CD4-positive, alpha-beta T cell treated with Interleukin-17A for 1 hour (primary cell): Measurements from ENCODE around the gene VOPP1.
A peak's percentile ranks its signal among the peaks of the same experiment; 100 is the strongest.
"Not testable (repeated sequence)": the region's sequence is repeated elsewhere in the genome, so short reads cannot be mapped to it uniquely, and the experiment has no call there.

ENCODE experiments used
- DNase-seq: peaks from one replicate; pipeline ENCODE4 v3.0.0-alpha.2; 2020

VOPP1 gene, protein sequence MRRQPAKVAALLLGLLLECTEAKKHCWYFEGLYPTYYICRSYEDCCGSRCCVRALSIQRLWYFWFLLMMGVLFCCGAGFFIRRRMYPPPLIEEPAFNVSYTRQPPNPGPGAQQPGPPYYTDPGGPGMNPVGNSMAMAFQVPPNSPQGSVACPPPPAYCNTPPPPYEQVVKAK

DNA sequence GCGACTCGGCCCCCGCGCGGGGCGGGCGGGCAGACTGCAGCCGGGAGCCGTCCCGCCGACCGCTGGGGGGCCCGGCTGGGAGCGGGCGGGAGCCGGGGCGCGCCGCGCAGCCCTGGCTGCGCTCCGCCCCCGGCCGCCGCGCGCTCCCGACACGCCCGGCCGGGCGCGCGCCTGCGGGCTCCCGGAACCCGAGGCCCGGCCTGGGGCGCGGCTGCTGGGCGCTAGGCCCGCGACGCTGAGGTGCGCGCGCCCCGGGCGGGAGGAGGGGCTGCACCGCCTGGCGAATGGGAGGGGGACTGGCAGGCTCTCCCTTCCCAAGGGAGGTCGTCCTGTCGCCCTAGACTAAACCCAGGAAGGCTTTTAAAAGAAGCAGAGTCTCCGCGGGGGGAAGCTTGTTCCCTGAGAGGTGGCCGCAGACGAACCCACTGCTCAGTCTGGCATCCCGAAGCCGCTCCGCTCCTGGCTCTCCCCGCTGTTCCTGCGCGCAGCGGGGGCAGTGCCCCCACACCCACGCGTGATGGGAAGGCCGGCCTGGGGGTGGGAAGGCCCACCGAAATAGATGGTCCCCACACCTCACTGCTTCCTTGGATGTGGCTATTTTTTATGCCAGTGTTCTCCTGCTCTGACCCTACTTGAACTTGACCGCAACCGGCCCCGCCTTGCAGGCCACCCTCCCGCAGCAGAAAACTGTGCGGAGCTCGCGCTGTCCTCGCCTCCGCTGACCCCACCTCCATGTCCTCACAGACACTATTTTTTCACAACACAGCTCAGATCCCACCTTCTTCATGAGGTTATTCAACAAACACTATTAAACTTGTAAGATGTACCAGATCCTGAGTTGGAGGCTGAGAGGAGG is at the start of gene VOPP1:
Gene VOPP1, minus strand, starts transcription at position 125 of the 856 bp plus-strand sequence. CDS start 178 bp downstream, outside the sequence.
- DNase-seq, result peak; percentile 63

DNA sequence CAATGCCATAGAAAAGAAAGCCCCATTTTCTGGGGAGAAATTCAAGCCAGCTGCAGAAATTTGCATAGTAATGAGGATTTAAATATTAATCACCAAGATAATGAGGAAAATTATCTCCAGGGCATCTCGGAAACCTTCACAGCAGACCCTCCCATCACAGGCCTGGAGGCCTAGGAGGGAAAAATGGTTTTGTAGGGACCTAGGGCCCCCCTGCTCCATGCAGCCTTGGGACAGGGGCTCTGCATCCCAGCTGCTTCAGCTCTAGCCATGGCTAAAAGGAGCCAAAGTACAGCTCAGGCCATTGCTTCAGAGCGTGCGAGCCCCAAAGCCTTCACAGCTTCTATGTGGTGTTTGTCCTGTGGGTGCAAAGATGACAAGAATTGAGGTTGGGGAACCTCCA is 46.6 kb upstream of the VOPP1 start:
- no peak for DNase-seq

DNA sequence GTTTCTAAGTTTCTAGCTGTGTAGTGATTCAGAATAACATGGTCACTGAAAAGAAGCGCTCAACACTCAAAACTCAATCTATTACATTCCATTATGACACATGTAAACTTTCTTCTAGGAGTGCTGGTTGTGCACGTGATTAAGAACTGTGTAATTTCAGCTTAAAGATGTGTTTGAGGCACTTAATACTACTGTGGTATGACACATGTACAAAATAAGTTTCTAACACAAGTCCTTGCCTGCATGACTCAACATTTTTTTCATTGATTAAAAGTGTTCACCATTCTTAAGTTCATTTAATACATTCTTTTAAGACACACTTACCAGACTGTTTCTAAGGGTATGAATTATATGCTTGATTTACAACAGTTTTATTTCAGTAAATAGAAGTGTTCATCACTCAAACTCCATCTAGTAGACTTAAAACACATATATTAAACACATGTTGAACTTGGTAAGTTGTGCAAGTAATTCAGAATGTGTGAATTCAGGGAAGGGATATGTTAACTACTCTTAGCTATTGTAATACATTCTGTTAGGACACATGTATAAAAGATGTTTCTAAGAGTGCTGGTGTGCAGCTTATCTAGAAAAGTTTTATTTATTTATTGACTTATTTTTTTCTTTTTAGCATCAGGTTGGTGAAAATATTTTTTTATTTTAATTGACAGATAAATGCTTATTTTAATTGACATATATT is 42.2 kb upstream of the VOPP1 start:
- DNase-seq, result not testable (repeated sequence)

DNA sequence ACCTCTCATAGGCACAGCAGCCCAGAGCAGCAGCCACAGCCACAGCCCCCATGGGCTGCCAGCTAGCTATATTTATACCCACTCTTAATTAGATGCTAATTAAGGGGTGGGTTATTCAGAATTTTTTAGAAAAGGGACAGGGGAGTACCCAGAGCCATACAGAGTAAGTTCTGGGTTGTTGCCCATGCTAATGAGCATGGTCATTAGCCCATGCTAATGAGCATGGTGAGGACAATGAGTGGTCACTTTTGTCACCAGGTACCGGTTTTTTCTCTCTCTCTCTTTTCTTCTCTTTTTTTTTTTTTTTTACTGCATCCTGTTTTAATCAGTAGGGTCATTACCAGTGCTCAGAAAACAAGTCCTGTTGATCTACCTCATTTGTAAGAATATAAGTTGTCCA is 37.4 kb upstream of the VOPP1 start:
- not testable (repeated sequence) for DNase-seq

DNA sequence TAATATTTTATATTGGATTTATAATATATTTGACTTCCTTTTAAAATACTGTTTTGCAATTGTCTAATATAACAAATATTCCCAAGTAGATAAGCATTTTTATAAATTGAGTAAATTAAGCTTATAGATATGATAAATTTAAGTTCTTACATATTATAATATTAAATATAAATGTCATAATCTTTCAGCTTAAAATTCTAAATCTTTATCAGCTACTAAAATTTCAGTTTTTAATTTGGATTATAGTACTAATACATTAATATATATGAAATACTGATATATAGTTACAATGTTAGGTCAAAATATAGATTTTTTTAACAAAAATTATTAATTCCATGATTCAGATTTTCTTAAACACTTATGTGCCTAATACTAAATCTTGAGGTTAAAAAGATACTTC is 33.4 kb upstream of the VOPP1 start:
- not testable (repeated sequence) for DNase-seq

DNA sequence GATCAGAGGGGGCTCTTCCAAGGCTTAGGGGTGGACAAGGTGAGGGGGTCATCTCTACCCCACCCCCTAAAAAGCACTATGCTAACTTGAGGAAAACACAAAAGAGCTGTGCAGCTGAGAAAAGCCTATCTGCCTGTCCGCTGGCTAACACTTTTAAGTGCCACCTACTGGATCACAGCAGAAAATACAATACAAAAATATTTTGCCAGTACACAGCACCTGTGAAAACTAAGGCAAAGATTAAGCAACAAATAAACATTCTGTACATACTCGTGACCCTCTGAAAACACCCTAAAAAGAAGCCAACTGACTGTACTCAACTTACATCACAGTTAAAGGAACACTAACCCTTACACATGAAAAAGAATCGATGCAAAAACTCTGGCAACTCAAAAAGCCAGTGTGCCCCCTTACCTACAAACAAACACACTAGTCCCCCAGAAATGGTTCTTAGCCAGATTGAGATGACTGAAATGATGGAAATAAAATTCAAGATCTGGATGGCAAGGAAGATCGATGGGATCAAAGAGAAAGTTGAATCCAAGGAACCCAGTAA is 25.7 kb upstream of the VOPP1 start:
- DNase-seq, result peak; percentile 43

DNA sequence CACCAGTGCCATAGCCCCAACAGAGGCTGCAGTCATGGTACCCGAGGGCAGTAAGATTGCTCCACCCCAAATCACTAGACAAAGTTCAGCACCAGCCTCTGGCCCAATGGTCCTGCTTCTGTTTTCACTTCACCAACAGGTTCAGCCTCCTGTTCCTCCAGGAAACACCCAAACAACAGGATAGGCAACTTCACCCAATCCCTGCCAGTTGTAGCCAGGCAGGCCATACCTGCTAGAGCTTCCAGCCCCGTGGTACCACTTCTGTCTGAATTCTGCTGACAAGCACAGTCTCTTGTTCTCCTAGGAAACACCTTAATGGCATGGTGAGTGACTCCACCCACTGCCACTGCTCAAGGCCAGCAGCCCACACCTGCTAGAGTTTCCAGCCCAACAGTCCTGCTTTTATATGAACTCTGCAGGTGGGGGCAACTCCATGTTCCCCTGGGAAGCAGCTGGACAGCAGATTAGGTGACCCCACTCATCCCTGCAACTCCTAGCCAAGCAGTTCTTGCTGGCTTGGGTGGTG is 25.0 kb upstream of the VOPP1 start:
- DNase-seq, result not testable (repeated sequence)

DNA sequence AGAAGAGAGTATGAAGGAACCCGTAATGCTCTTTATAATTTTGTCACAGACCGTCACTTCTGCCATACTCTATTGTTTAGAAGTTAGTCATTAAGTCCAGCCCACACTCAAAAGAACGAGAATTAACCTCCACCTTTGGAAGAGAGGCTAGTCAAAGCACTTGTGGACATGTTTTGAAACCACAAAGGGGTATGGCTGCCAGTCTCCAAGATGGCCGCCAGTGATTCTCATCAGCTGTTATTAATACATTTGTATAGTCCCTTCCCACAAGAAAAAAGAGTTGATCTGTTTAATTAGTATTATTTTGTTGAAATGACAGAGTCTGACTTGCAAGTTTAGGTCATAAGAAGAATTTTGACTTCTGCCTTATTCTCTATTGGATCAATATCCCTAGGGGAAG is 23.2 kb upstream of the VOPP1 start:
- DNase-seq, result no peak

DNA sequence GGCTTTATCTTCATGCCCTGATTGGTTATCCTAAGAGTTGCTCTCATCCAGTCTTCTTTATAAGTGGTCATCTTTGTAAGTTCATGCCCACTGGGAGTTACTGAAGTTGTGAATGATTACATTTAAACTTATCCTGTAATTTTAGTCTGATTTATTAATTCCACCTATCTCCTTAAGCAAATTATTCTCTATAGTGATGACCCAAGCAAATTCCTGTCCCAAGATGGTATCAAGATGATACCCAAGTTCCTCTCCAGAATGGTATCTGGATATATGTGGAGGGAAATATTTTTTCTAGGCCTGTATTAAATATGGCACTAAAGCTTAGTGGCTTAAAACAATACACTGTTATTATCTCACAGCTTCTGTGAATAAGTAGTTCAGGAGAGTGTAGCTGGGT is 22.6 kb upstream of the VOPP1 start:
- DNase-seq, result no peak

DNA sequence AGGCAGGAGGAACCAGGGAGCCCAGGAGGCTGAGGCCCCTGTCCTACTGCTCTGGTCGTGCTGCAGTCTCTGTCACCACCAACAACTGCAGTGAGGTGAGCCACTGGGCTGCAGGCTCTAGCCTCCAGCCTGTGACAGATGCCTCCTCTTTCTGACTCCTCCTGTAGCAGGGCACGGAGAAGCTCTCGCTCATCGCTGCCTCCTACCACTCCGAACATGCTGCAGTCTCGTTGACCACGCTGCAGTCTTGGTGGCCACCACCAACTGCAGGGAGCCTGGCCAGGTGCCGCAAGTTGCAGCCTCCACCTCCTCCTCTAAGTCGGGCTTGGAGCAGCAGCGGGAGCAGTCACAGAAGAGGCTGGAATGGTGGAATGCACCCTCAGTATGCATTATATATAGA is 22.1 kb upstream of the VOPP1 start:
- DNase-seq, result no peak

DNA sequence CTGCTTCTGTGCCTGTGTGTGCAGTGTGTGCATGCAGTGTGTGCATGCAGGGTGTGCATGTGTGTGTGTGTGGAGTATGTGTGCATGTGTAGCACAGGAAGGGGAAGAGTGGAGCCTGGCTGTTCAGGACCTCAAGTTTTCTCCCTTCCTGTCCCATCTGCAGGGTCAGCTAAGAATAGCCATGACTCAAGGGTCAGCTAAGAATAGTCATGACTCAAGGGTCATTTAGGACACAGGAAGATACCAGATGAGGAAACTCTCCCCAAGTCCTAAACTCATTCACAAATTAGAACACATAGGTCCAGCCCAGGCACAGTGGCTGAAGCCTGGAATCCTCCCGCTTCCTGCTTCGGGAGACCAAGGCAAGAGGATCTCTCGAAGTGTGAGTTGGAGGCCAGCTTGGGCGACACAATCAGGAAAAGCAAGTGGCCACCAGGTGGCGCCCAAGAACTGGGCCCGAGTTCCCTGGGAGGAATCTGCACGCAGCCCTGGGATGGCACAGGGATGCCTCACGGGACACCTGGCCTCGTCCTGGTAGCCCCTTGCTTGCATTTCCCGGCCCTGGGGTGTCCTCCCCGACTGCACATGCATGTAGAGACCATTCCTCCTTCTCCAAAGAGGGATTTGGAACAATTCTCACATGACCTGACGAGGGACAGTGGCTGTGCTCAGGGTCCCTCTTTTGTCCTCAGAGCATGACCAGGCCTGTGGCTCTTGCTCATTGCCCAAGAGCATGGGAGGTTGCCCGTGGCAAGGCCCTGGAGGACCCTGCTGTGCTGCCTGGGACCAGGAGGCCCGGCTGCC is 21.4 kb upstream of the VOPP1 start:
- DNase-seq, result peak; percentile 65

DNA sequence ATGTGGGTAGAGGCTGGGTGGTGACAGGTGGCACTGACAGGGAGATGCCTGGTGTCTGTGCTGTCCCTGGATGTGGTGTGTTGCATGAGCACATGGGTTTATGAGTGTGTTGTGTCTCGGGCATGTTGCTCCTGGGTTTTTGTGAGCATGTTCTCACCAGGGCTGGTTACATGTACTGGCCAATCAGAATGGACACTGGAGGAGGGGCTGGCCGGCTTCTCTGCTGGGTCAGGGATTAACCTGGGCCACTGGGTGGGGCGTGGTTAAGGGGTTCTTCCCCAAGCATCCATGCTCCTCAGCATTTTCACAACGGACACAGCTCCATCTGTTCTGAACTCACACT is 20.8 kb upstream of the VOPP1 start:
- no peak for DNase-seq

DNA sequence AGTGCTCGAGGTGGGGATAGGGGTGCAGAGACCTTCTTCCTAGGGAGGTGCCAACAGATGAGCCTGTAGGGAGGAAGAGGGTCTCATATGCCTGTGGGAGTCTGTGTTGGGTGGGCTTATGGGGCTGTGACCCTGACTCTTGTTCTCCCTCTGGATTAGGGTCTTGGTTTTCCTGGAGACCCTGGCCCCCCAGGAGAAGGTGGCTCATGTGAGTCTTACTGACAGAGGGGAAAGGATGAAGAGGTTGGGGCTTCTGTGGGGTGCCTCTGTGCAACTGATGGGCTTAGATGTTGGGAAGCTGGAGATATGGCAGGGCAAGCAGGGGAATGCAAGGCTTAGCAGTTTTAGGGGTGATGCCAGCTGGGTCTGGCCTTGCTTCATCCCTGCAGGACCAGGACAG is 20.2 kb upstream of the VOPP1 start:
- no peak for DNase-seq

DNA sequence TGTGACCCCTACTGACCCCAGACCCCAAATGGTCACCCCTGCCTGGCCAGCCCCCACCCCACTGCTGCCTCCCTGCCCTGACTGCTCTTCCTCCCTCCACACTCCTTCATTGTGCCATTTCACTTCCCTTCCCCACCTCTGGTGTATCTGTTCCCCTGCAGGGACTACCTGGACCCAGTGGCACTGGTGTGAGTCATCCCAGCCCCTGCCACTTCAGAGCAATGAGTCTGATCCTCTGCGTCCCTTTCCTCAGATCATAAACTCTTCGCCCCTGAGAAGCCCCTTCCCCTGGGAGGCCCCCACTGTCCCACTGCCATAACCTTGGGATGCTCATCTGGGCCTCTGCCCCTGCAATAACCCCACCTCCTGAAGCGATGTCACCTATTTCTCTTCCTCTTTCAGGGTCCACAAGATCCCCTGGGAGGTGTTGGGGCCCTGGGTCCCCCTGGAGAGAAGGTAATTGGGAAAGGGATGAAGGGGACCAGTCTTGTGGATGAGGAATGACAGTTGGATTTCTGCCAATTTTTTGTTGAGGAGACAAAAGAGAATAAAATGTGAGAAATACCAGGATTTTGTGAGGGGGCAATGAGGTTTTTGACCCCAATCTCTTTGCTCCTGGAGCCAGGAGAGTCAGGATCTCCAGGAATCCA is 19.1 kb upstream of the VOPP1 start:
- DNase-seq, result no peak

DNA sequence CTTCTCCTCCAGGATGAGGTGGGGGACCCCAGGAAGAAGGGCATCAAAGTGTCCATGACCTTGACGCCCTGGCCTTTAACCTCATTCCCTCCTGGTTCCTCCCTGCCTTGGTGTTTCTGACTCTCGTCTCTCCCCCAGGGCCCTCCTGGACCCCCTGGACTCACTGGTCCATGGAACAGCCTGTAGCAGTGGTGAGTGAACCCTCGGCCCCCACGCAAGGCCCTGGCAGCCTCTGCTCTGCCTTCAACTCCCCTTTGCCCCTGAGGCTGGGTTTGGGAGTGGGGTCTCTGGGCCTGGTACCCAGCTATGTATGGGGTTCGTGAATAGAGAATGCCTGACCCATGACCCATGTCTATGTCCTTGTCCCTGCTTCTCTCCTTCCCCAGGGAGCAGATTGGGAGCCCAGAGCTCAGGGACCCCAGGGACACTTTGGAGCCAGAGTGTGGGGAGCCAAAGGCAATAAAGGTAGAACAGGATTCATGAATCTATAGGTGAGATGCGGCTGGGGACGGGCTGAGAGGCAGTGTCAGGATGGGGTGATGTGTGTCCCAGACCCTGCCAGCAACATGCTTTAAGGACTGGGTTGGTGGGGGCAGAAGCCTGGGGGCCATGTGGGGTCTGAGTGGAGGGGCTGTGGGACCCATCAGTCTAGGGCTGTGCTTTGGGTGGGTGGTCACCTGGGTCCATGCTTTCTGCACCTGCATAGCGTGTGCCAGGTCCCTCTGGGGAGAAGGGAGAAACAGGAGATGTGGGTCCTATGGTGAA is 18.4 kb upstream of the VOPP1 start:
- no peak for DNase-seq

DNA sequence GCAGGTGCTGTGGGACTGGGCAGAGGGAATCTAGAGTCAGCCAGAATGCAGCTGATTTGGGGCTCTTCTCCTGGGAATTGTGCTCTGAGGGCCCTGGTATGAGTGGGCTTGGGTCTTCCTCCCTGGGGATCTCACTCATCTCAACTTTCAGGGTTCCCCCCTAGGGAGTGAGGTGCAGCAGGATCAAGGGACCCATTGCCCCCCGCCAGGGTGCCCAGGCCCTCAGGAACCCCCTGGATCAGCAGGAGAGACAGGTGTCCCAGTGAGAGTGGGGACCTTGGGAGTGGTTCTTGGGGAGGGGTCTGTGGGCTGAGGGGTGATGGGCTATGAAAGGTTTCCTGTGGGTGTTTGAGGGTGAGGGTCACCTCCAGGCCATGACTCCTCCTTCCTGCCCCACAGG is 17.6 kb upstream of the VOPP1 start:
- DNase-seq, result no peak

DNA sequence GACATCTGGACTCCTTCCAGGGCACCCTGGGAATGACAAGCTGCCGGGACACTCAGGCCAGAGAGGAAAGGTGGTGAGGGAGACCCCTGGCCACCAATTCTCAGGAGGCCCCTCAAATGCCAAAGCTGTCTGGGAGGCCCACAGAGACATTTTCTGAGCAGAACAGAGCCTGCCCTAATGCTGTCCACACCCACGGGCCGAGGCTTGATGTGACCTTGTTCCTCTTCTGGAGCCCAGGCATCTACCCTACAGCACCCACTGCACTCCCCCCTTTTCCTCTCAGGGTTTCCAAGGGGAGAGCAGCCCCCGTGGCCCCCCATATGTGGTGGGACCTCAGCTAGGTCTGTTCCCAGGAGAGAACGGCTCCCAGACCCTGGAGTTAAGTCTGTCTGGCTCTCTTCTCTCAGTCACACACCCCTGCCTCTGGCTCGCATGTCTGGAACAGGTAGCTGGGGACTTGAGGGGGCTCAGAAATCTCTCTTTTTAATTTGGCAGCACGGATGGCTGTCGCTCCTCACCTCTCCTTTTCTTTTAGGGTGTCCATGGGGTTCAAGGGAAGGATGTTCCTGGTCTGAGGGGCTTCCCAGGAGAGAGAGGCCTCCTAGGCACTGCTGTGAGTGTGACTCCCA is 16.8 kb upstream of the VOPP1 start:
- DNase-seq, result no peak

DNA sequence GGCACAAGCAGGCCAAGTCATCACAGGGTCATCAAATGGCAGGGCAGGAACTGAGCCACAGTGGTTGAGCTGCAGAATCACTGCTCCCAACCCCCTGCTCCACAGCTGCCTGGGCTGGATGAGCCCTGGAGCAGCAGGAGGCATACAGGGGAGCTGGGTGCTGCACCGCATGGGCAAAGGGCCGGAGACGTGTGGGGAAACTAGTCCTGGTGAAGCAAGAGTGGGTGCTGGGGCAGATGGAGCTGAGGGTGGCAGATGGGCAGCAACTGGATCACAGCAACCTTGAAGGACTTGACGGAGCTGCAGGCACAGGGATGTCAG is 16.0 kb upstream of the VOPP1 start:
- no peak for DNase-seq

DNA sequence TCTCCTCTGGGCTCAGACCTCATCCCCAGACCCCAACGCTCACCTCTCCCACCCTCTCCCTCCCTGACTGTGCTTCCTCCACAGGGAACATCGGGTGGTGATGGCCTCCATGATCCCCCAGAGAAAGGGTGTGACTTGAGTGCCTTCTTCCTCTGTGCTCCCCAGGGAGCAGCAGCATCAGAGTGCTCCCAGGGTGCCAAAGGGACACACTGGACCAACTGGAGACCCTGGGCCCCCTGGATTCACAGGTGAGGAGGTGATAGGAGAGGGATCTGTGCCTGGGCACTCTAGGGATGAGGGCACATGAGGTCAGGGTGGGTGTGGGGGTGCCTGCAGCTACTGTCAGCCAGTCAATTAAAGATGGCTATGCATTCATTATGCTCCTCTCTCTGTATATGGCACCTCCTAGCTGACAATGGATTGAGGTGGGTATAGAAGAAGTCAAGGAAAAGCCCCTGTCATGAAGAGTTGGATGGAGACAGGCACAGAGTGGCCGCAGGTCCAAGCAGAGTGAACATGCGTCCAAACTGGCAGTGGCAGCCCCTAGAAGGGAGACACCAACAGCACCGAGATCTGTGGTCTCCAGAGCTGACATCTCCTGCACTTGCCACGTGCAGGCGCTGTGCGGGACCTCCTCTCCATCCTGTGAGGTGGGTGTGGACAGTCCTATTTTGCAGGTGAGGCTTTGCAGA is 15.5 kb upstream of the VOPP1 start:
- no peak for DNase-seq

DNA sequence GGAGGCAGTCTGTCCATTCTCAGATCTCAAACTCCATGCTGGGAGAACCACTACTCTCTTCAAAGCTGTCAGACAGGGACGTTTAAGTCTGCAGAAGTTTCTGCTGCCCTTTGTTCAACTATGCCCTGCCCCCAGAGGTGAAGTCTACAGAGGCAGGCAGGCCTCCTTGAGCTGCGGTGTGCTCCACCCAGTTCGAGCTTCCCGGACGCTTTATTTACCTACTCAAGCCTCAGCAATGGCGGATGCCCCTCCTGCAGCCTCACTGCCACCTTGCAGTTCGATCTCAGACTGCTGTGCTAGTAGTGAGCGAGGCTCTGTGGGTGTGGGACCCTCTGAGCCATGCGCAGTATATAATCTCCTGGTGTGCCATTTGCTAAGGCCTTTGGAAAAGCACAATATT is 10.4 kb upstream of the VOPP1 start:
- not testable (repeated sequence) for DNase-seq
